ENCODE results near the gene POGLUT3. TPM values are rescaled to one million over a fixed set of nuclear protein-coding genes. Genes with fewer than 3 reads are reported as not detected.

Gene POGLUT3
- total and polyA plus RNA-seq, 2 experiments from 2014 or later: 7.6 to 12.2 TPM

Other genes with a start within 250 kb of the POGLUT3 start
- 0.21 TPM in 1 of 2 replicates, not detected in the other for gene C11orf65, start 30.9 kb downstream of the POGLUT3 start, total RNA-seq (2014; rRNA removed; shearing (Covaris generic))
- gene C11orf65, start 30.9 kb downstream of the POGLUT3 start, polyA plus RNA-seq (2016; fragmentation: Nextera tagmentation; extraction: Ambion mirVana): 0.64 and 1.7 TPM in 2 replicates
- gene EXPH5, start 95.4 kb upstream of the POGLUT3 start, total RNA-seq (2014; rRNA removed; shearing (Covaris generic)): 8.4 and 12.6 TPM in 2 replicates
- gene EXPH5, start 95.4 kb upstream of the POGLUT3 start, polyA plus RNA-seq (2016; fragmentation: Nextera tagmentation; extraction: Ambion mirVana): 2.6 and 3.6 TPM in 2 replicates
- gene DDX10, start 166.7 kb upstream of the POGLUT3 start, total RNA-seq (2014; rRNA removed; shearing (Covaris generic)): 32.4 and 35.1 TPM in 2 replicates
- gene DDX10, start 166.7 kb upstream of the POGLUT3 start, polyA plus RNA-seq (2016; fragmentation: Nextera tagmentation; extraction: Ambion mirVana): 33.5 and 37.8 TPM in 2 replicates

Data from GM23338 (cell line).